ENCODE data around the gene NAV3. TPM values are rescaled to one million over a fixed set of nuclear protein-coding genes. Genes with fewer than 3 reads are reported as not detected.

The NAV3 gene
- total RNA-seq, 1 experiment from 2014 or later: 3.0 TPM

DNA sequence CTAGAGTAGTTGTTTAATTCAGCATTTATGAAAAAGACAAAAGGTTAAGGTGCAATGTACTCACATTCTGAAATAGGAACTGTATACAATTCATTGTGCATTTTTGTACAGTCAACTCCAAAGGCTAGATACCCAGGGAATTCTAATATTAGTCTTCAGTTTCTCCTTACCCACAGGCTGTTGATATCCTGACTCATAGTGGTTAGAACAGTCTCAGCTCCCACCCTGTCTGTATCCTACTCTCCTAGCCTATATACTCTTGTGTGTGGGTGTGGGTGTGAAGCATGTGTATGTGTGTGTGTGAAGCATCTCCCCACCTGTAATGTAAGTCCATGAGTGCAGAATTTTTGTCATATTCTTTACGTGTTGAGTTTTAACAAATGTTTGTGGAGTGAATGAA is 229.5 kb downstream of the NAV3 start:
- Histone ChIP-seq H4K91ac (ENCODE audit: insufficient read length, low read depth, low read length) (no peak overlapping the region), H3K9me3 (ENCODE audit: control insufficient read depth, low read depth, low read length) (no peaks in the 10 kb centered on the region), H2BK20ac (ENCODE audit: low read depth, low read length, poor library complexity, severe bottlenecking) (no peak overlapping the region), H3K79me1 (ENCODE audit: insufficient read depth, low read depth, low read length, poor library complexity, severe bottlenecking) (no peaks in the 10 kb centered on the region), H4K20me1 (ENCODE audit: control insufficient read depth, insufficient read depth, insufficient read length) (no peaks in the 10 kb centered on the region), H3K27ac (ENCODE audit: insufficient read length, low read depth, low read length) (no peak overlapping the region), H3K4me2 (ENCODE audit: insufficient read depth, insufficient read length, low read length) (no peak overlapping the region), H4K8ac (replicated peaks; ENCODE audit: insufficient read length, low read depth, low read length) (no peak overlapping the region), H2BK12ac (ENCODE audit: insufficient read length, low read depth, low read length) (no peak overlapping the region), H3K4ac (ENCODE audit: low read depth, low read length) (no peak overlapping the region), H3K23me2 (ENCODE audit: insufficient read length, low read depth, low read length, poor library complexity, severe bottlenecking) (no peaks in the 10 kb centered on the region), H3K4me1 (ENCODE audit: insufficient read depth, low read length) (no peaks in the 10 kb centered on the region), H2AK5ac (ENCODE audit: insufficient read length, low read length) (no peak overlapping the region), H2BK15ac (ENCODE audit: low read depth, low read length) (no peak overlapping the region), H2BK5ac (ENCODE audit: insufficient read length, low read length) (no peak overlapping the region), H3K9ac (ENCODE audit: extremely low read depth, insufficient read length, low read length) (no peak overlapping the region), H3K14ac (ENCODE audit: insufficient read depth, low read length) (no peak overlapping the region), H3K27me3 (ENCODE audit: insufficient read depth, low read length) (no peaks in the 10 kb centered on the region), H3K79me2 (ENCODE audit: insufficient read depth, low read length) (no peaks in the 10 kb centered on the region), H3K18ac (ENCODE audit: insufficient read length, low read depth, low read length) (no peak overlapping the region), H3T11ph (ENCODE audit: low read length) (no peak overlapping the region), H4K5ac (ENCODE audit: insufficient read length, low read depth, low read length) (no peak overlapping the region), H2BK120ac (ENCODE audit: low read depth, low read length, poor library complexity, severe bottlenecking) (no peak overlapping the region), H3K56ac (ENCODE audit: insufficient read length, low read depth, low read length) (no peak overlapping the region), H2AFZ (ENCODE audit: low read length) (no peak overlapping the region), H3K23ac (ENCODE audit: insufficient read length, low read depth, low read length) (no peak overlapping the region)
- H3K4me3 Mint-ChIP-seq: no peak overlapping the region
- TF ChIP-seq, protein P1, sequence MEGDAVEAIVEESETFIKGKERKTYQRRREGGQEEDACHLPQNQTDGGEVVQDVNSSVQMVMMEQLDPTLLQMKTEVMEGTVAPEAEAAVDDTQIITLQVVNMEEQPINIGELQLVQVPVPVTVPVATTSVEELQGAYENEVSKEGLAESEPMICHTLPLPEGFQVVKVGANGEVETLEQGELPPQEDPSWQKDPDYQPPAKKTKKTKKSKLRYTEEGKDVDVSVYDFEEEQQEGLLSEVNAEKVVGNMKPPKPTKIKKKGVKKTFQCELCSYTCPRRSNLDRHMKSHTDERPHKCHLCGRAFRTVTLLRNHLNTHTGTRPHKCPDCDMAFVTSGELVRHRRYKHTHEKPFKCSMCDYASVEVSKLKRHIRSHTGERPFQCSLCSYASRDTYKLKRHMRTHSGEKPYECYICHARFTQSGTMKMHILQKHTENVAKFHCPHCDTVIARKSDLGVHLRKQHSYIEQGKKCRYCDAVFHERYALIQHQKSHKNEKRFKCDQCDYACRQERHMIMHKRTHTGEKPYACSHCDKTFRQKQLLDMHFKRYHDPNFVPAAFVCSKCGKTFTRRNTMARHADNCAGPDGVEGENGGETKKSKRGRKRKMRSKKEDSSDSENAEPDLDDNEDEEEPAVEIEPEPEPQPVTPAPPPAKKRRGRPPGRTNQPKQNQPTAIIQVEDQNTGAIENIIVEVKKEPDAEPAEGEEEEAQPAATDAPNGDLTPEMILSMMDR (conservative IDR thresholded peaks at IDR 0.05): no peak
- no peaks in the 10 kb centered on the region for H3K4me1 Mint-ChIP-seq
- DNase-seq: no peak
- no CpG with 5 or more reads among the region's 1 CpG for WGBS (ENCODE audit: extremely low coverage, insufficient read length, low lambda C conversion rate)
- no peaks in the 10 kb centered on the region for H3K27me3 Mint-ChIP-seq (ENCODE audit: low read depth)
- no peak overlapping the region for H3K27ac Mint-ChIP-seq
- H3K36me3 Mint-ChIP-seq (ENCODE audit: insufficient read depth in 1 of 3, low read depth in 3 of 3): no peaks in the 10 kb centered on the region
- no peaks in the 10 kb centered on the region; a peak in 1 of 5 replicates for H3K9me3 Mint-ChIP-seq
